HG02870 (cell line): ENCODE data around the gene SLC38A10.
"Not testable (repeated sequence)": the region's sequence is repeated elsewhere in the genome, so short reads cannot be mapped to it uniquely, and the experiment has no call there.

Experiments
- ATAC-seq: cut with Tn5 transposase; IDR thresholded peaks from one replicate; pipeline ENCODE4 v1.9.1; 2021; ENCODE audit warnings: mild to moderate bottlenecking, moderate library complexity; ENCODE audit not compliant: unreplicated experiment

SLC38A10 gene

GRCh38 chr17:81232616-81233241 lies 62.4 kb downstream of the SLC38A10 start:
- no peak for ATAC-seq

GRCh38 chr17:81231766-81232581 lies 63.1 kb downstream of the SLC38A10 start:
- no peak for ATAC-seq

- no peak for ATAC-seq
These were observed 63.9 kb downstream of the SLC38A10 start for GRCh38 chr17:81231121-81231645.

- no peak for ATAC-seq
These were observed 64.9 kb downstream of the SLC38A10 start for GRCh38 chr17:81230043-81230820.

GRCh38 chr17:81229666-81229920 lies 65.5 kb downstream of the SLC38A10 start:
- ATAC-seq: no peak

- no peak for ATAC-seq
These were observed 66.1 kb downstream of the SLC38A10 start for GRCh38 chr17:81228834-81229665.

- no peak for ATAC-seq
These were observed 66.7 kb downstream of the SLC38A10 start for GRCh38 chr17:81228420-81228819.

- not testable (repeated sequence) for ATAC-seq
These were observed 67.5 kb downstream of the SLC38A10 start for GRCh38 chr17:81227630-81228029.

- ATAC-seq: no peak
These were observed 71.4 kb downstream of the SLC38A10 start for GRCh38 chr17:81223762-81224130.

GRCh38 chr17:81222906-81223761 lies 72.0 kb downstream of the SLC38A10 start, which contains the start of gene CEP131:
Gene CEP131, minus strand, starts transcription at chr17:81222965. Its CDS starts 2,909 bp downstream, at chr17:81220056.
- peak; percentile 92 for ATAC-seq

- no peak for ATAC-seq
These were observed 72.5 kb downstream of the SLC38A10 start for GRCh38 chr17:81222620-81222905.

GRCh38 chr17:81221842-81222619 lies 73.1 kb downstream of the SLC38A10 start:
- no peak for ATAC-seq

GRCh38 chr17:81221371-81221841 lies 73.7 kb downstream of the SLC38A10 start:
- ATAC-seq: no peak

- ATAC-seq: no peak
These were observed 75.5 kb downstream of the SLC38A10 start for GRCh38 chr17:81219476-81220180.

- no peak for ATAC-seq
These were observed 76.1 kb downstream of the SLC38A10 start for GRCh38 chr17:81218991-81219390.

GRCh38 chr17:81218459-81218858 lies 76.6 kb downstream of the SLC38A10 start:
- ATAC-seq: no peak

- no peak for ATAC-seq
These were observed 77.6 kb downstream of the SLC38A10 start for GRCh38 chr17:81217491-81217890.

- ATAC-seq: no peak
These were observed 81.1 kb downstream of the SLC38A10 start for GRCh38 chr17:81213978-81214377.
